Neural progenitor cell (in vitro differentiated cells): ENCODE data around the gene BCAS3.

Experiments used
- EZH2 ChIP-seq: fragments of 200-600 bp; sonication (generic); IDR thresholded peaks from 2 replicates; pipeline ENCODE4 v1.6.1; 2017; ENCODE audit warnings: antibody characterized with exemption, mild to moderate bottlenecking, moderate library complexity
- EZH2phosphoT487 ChIP-seq: fragments of 200-600 bp; sonication (generic); IDR thresholded peaks from 2 replicates; pipeline ENCODE4 v1.6.1; 2017; ENCODE audit warnings: antibody characterized with exemption
- TF ChIP-seq, protein P1 (sequence below): fragments of 200-600 bp; sonication (generic); IDR thresholded peaks from 2 replicates; pipeline ENCODE4 v1.5.1; 2017; ENCODE audit warnings: antibody characterized with exemption, mild to moderate bottlenecking

DNA sequence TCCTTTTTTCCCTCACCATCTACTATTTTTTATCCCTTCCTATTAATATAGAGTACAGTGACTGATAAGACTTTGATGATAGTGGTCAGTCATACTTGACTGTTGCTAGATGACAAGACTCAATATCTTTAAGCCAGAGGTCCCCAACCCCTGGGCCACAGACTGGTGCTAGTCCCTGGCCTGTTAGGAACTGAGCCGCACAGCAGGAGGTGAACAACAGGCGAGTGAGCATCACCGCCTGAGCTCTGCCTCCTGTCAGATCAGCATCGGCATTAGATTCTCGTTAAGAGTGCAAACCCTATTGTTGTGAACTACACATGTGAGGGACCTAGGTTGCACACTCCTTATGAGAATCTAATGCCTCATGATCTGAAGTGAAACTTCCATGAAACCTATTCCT is 341.3 kb downstream of the BCAS3 start:
- TF ChIP-seq, protein P1, sequence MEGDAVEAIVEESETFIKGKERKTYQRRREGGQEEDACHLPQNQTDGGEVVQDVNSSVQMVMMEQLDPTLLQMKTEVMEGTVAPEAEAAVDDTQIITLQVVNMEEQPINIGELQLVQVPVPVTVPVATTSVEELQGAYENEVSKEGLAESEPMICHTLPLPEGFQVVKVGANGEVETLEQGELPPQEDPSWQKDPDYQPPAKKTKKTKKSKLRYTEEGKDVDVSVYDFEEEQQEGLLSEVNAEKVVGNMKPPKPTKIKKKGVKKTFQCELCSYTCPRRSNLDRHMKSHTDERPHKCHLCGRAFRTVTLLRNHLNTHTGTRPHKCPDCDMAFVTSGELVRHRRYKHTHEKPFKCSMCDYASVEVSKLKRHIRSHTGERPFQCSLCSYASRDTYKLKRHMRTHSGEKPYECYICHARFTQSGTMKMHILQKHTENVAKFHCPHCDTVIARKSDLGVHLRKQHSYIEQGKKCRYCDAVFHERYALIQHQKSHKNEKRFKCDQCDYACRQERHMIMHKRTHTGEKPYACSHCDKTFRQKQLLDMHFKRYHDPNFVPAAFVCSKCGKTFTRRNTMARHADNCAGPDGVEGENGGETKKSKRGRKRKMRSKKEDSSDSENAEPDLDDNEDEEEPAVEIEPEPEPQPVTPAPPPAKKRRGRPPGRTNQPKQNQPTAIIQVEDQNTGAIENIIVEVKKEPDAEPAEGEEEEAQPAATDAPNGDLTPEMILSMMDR, result no peak
- TF ChIP-seq EZH2 (no peak), EZH2phosphoT487 (no peak)
